ENCODE data around the gene TAF11L12. TPM values are rescaled to one million over a fixed set of nuclear protein-coding genes. Genes with fewer than 3 reads are reported as not detected.
"Not testable (repeated sequence)": the region's sequence is repeated elsewhere in the genome, so short reads cannot be mapped to it uniquely, and the experiment has no call there.

TAF11L12 gene
- total and polyA plus RNA-seq, 4 experiments from 2014 or later = not detected

- H3K27ac Mint-ChIP-seq; H3K4me3 ChIP-seq (ENCODE audit: low read length in 2 of 2); H3K4me1 Mint-ChIP-seq; H3K27me3 Mint-ChIP-seq; DNase-seq; H3K4me3 Mint-ChIP-seq; H3K36me3 Mint-ChIP-seq; H3K4me1 ChIP-seq (ENCODE audit: insufficient read depth, low read length); POLR2A ChIA-PET (ENCODE audit: partially characterized antibody); H3K27me3 ChIP-seq (ENCODE audit: insufficient read depth, low read length); intact Hi-C loops (cut with micrococcal nuclease); H3K36me3 ChIP-seq (ENCODE audit: insufficient read depth, low read length); H3K27ac ChIP-seq (ENCODE audit: low read depth, low read length); H3K9me3 ChIP-seq (ENCODE audit: control insufficient read depth in 1 of 2, low read length in 2 of 2); CTCF ChIA-PET (ENCODE audit: partially characterized antibody): not testable (repeated sequence)
- peaks cover 0 to 16% (median 9%) of the 10 kb centered on the region in 8 donors for H3K9me3 Mint-ChIP-seq
Observed at GRCh38 chr5:17655201-17655759, 45.1 kb downstream of the TAF11L12 start.

GRCh38 chr5:17655921-17656320 is 45.7 kb downstream of the TAF11L12 start:
- Histone ChIP-seq H3K36me3 (ENCODE audit: insufficient read depth, low read length) (no peaks in the 10 kb centered on the region), H3K4me1 (ENCODE audit: insufficient read depth, low read length) (no peaks in the 10 kb centered on the region), H3K4me3 (ENCODE audit: low read length in 2 of 2) (no peak overlapping the region), H3K27me3 (ENCODE audit: insufficient read depth, low read length) (no peaks in the 10 kb centered on the region), H3K9me3 (ENCODE audit: control insufficient read depth in 1 of 2, low read length in 2 of 2) (no peaks in the 10 kb centered on the region), H3K27ac (ENCODE audit: low read depth, low read length) (no peak overlapping the region)
- H3K9me3 Mint-ChIP-seq = peaks cover 2 to 19% (median 10%) of the 10 kb centered on the region in 8 donors
- H3K36me3 Mint-ChIP-seq = no peaks in the 10 kb centered on the region
- DNase-seq = no peak
- no peak overlapping the region for H3K4me3 Mint-ChIP-seq
- ChIA-PET CTCF (ENCODE audit: partially characterized antibody) (no interaction called here), POLR2A (ENCODE audit: partially characterized antibody) (no interaction called here)
- H3K4me1 Mint-ChIP-seq = no peaks in the 10 kb centered on the region
- intact Hi-C loops (cut with micrococcal nuclease) = no loop called here
- no peak overlapping the region for H3K27ac Mint-ChIP-seq
- H3K27me3 Mint-ChIP-seq = no peaks in the 10 kb centered on the region

Other genes starting within 250 kb of the TAF11L12 start
- gene TAF11L2, start 112.2 kb upstream of the TAF11L12 start, total RNA-seq = not detected
- not detected for gene TAF11L2, start 112.2 kb upstream of the TAF11L12 start, polyA plus RNA-seq
- gene TAF11L3, start 92.0 kb upstream of the TAF11L12 start, total RNA-seq = not detected
- not detected for gene TAF11L3, start 92.0 kb upstream of the TAF11L12 start, polyA plus RNA-seq
- not detected for gene TAF11L4, start 88.6 kb upstream of the TAF11L12 start, total RNA-seq
- not detected for gene TAF11L4, start 88.6 kb upstream of the TAF11L12 start, polyA plus RNA-seq
- gene TAF11L5, start 85.2 kb upstream of the TAF11L12 start, total RNA-seq = not detected
- gene TAF11L5, start 85.2 kb upstream of the TAF11L12 start, polyA plus RNA-seq = not detected
- gene TAF11L6, start 81.7 kb upstream of the TAF11L12 start, total RNA-seq = not detected
- not detected for gene TAF11L6, start 81.7 kb upstream of the TAF11L12 start, polyA plus RNA-seq
- gene TAF11L7, start 24.6 kb upstream of the TAF11L12 start, total RNA-seq = not detected
- not detected for gene TAF11L7, start 24.6 kb upstream of the TAF11L12 start, polyA plus RNA-seq
- gene TAF11L8, start 19.4 kb upstream of the TAF11L12 start, total RNA-seq = not detected
- gene TAF11L8, start 19.4 kb upstream of the TAF11L12 start, polyA plus RNA-seq = not detected
- gene TAF11L9, start 16.0 kb upstream of the TAF11L12 start, total RNA-seq = not detected
- gene TAF11L9, start 16.0 kb upstream of the TAF11L12 start, polyA plus RNA-seq = not detected
- not detected for gene TAF11L10, start 12.6 kb upstream of the TAF11L12 start, total RNA-seq
- gene TAF11L10, start 12.6 kb upstream of the TAF11L12 start, polyA plus RNA-seq = not detected
- not detected for gene TAF11L11, start 6.2 kb upstream of the TAF11L12 start, total RNA-seq
- not detected for gene TAF11L11, start 6.2 kb upstream of the TAF11L12 start, polyA plus RNA-seq
- gene TAF11L13, start 21.7 kb downstream of the TAF11L12 start, total RNA-seq = not detected
- not detected for gene TAF11L13, start 21.7 kb downstream of the TAF11L12 start, polyA plus RNA-seq
- gene TAF11L14, start 24.1 kb downstream of the TAF11L12 start, total RNA-seq = not detected
- not detected for gene TAF11L14, start 24.1 kb downstream of the TAF11L12 start, polyA plus RNA-seq